ENCODE data around the gene ING3.

Gene ING3

DNA sequence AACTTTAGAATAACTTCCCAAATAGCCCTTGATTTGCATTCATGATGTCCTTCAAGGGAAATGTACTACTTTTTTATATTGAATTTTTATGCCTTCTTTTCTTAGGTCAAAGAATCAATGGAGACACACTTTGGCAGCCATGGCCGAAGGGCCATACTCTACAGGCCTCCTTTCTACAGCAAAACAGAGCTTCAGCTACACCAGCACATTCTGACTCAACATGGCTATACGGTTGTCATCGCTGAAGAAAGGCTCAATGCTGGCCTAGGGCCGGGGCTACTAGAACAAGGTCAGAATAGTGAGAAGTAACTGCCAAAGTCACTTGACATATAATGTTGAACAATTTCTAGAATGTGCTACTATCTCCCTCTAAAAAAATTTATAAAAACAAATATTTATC is 65.0 kb downstream of the ING3 start:
- H3K27ac ChIP-seq (ENCODE audit: low read length): no peak overlapping the region
- H3K27me3 ChIP-seq (ENCODE audit: low read depth, low read length): peaks cover 5% of the 10 kb centered on the region; the same call in 1 of the 2 replicates
- no peaks in the 10 kb centered on the region for H3K79me2 ChIP-seq (ENCODE audit: low read length)
- no peaks in the 10 kb centered on the region for H3K36me3 ChIP-seq (replicated peaks; ENCODE audit: low read depth, low read length)
- H4K20me1 ChIP-seq (ENCODE audit: insufficient read depth, low read length): no peaks in the 10 kb centered on the region
- no peak for TF ChIP-seq EZH2phosphoT487 (IDR thresholded peaks at IDR 0.05; ENCODE audit: low read depth)
- TF ChIP-seq, protein P1, sequence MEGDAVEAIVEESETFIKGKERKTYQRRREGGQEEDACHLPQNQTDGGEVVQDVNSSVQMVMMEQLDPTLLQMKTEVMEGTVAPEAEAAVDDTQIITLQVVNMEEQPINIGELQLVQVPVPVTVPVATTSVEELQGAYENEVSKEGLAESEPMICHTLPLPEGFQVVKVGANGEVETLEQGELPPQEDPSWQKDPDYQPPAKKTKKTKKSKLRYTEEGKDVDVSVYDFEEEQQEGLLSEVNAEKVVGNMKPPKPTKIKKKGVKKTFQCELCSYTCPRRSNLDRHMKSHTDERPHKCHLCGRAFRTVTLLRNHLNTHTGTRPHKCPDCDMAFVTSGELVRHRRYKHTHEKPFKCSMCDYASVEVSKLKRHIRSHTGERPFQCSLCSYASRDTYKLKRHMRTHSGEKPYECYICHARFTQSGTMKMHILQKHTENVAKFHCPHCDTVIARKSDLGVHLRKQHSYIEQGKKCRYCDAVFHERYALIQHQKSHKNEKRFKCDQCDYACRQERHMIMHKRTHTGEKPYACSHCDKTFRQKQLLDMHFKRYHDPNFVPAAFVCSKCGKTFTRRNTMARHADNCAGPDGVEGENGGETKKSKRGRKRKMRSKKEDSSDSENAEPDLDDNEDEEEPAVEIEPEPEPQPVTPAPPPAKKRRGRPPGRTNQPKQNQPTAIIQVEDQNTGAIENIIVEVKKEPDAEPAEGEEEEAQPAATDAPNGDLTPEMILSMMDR (IDR thresholded peaks at IDR 0.05; ENCODE audit: low read depth, low read length): no peak
- peaks cover 7% of the 10 kb centered on the region; the same call in 1 of the 2 replicates for H3K4me1 ChIP-seq (ENCODE audit: low read length)
- H3K4me3 ChIP-seq (ENCODE audit: low read length): no peak overlapping the region
- H2AFZ ChIP-seq (ENCODE audit: low read depth, low read length): no peak overlapping the region
- H3K4me2 ChIP-seq (ENCODE audit: low read length): no peak overlapping the region
- no peak overlapping the region for H3K9ac ChIP-seq (ENCODE audit: low read length)
- no peaks in the 10 kb centered on the region for H3K9me3 ChIP-seq (ENCODE audit: insufficient read depth, low read length)

DNA sequence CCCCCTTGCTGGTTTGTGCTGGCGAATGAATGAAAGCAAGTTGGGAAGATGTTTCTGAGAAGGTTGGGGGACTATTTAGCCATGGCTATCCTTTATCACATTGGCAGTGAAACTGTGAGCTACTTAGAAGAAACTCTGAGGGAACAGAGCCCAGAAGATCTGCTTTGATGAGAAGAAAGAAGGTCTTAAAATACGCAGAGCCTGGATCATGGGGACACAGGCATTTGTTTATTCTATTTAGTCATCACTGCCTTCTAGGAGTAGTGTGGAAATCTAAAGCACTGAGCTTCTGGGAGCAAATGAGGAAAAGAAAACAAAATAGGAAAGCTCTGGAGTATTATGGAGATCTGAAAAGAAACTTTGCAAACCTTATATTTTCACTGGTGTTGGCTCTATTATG is 66.4 kb downstream of the ING3 start:
- Histone ChIP-seq H3K27ac (ENCODE audit: low read length) (no peak overlapping the region), H3K4me1 (ENCODE audit: low read length) (peaks cover 7% of the 10 kb centered on the region; the same call in 1 of the 2 replicates), H3K79me2 (ENCODE audit: low read length) (no peaks in the 10 kb centered on the region), H3K4me3 (ENCODE audit: low read length) (no peak overlapping the region), H3K27me3 (ENCODE audit: low read depth, low read length) (peaks cover 5% of the 10 kb centered on the region; the same call in 1 of the 2 replicates), H3K9me3 (ENCODE audit: insufficient read depth, low read length) (no peaks in the 10 kb centered on the region), H3K4me2 (ENCODE audit: low read length) (no peak overlapping the region), H3K9ac (ENCODE audit: low read length) (no peak overlapping the region), H3K36me3 (replicated peaks; ENCODE audit: low read depth, low read length) (no peaks in the 10 kb centered on the region), H2AFZ (ENCODE audit: low read depth, low read length) (no peak overlapping the region), H4K20me1 (ENCODE audit: insufficient read depth, low read length) (no peaks in the 10 kb centered on the region)
- no peak for TF ChIP-seq EZH2phosphoT487 (IDR thresholded peaks at IDR 0.05; ENCODE audit: low read depth)
- TF ChIP-seq, protein P1 (IDR thresholded peaks at IDR 0.05; ENCODE audit: low read depth, low read length): no peak

DNA sequence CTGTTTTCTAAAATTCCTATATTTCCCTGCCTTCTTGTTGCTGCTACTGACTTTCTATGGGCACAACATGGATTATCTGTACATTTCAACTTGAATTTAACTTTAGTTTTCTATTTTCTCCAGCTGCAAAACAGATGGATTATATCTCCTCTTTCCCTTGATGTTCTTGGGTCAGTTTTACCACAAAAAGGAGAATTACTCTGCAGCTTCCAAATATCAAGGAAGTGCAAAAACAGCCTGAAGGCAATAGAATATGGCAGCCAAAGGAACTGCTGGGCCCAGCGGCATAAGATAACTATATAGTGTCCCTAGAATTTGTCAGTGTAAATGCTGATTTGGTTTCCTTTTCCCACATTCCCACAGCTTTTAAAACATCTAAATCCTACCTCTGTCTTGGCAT is 67.0 kb downstream of the ING3 start:
- TF ChIP-seq, protein P1 (IDR thresholded peaks at IDR 0.05; ENCODE audit: low read depth, low read length): no peak
- TF ChIP-seq EZH2phosphoT487 (IDR thresholded peaks at IDR 0.05; ENCODE audit: low read depth): no peak
- H3K4me3 ChIP-seq (ENCODE audit: low read length): no peak overlapping the region
- H3K36me3 ChIP-seq (replicated peaks; ENCODE audit: low read depth, low read length): no peaks in the 10 kb centered on the region
- no peak overlapping the region for H3K4me2 ChIP-seq (ENCODE audit: low read length)
- no peaks in the 10 kb centered on the region for H3K79me2 ChIP-seq (ENCODE audit: low read length)
- H4K20me1 ChIP-seq (ENCODE audit: insufficient read depth, low read length): no peaks in the 10 kb centered on the region
- H2AFZ ChIP-seq (ENCODE audit: low read depth, low read length): no peak overlapping the region
- no peaks in the 10 kb centered on the region for H3K9me3 ChIP-seq (ENCODE audit: insufficient read depth, low read length)
- no peak overlapping the region for H3K27ac ChIP-seq (ENCODE audit: low read length)
- H3K9ac ChIP-seq (ENCODE audit: low read length): no peak overlapping the region
- peaks cover 7% of the 10 kb centered on the region; the same call in 1 of the 2 replicates for H3K4me1 ChIP-seq (ENCODE audit: low read length)
- H3K27me3 ChIP-seq (ENCODE audit: low read depth, low read length): peaks cover under 1% of the 10 kb centered on the region; the same call in 1 of the 2 replicates

DNA sequence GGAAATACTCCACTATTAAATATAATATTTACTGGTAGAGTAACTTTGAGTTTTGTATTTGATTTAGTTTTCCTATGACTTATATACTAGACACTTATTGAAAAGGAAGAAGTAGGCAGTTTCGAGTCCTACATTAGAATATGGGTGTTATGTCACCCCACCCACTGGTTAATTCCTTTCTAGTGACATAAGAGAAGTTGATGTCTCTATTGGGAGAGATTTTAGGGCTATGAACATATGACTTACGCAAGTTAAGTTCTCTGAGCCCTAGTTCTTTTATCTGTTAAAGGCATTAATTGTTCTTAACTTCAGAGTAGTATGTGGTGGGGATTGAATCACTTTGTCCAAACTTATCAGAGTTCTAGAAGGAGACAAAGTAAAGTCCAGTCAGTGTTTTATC is 68.4 kb downstream of the ING3 start:
- no peaks in the 10 kb centered on the region for H4K20me1 ChIP-seq (ENCODE audit: insufficient read depth, low read length)

More for the DNA sequence above, 68.4 kb downstream of the ING3 start:
- Histone ChIP-seq H2AFZ (ENCODE audit: low read depth, low read length) (no peak overlapping the region), H3K9me3 (ENCODE audit: insufficient read depth, low read length) (no peaks in the 10 kb centered on the region), H3K9ac (ENCODE audit: low read length) (no peak overlapping the region), H3K4me2 (ENCODE audit: low read length) (no peak overlapping the region), H3K27me3 (ENCODE audit: low read depth, low read length) (no peaks in the 10 kb centered on the region), H3K4me1 (ENCODE audit: low read length) (peaks cover 14% of the 10 kb centered on the region), H3K27ac (ENCODE audit: low read length) (no peak overlapping the region), H3K4me3 (ENCODE audit: low read length) (no peak overlapping the region), H3K36me3 (replicated peaks; ENCODE audit: low read depth, low read length) (no peaks in the 10 kb centered on the region), H3K79me2 (ENCODE audit: low read length) (no peaks in the 10 kb centered on the region)
- TF ChIP-seq, protein P1 (IDR thresholded peaks at IDR 0.05; ENCODE audit: low read depth, low read length): no peak

Data from OCI-LY3 (cell line).